Stimulated activated CD8-positive, alpha-beta memory T cell treated with anti-CD3 and anti-CD28 coated beads, Interleukin-15, amount 100 ng/mL, for 1 hour (primary cell): ENCODE measurements around the gene TNFRSF11A.

Experiments
- DNase-seq: peaks from one replicate; pipeline ENCODE4 v3.0.0-alpha.2; 2020; ENCODE audit warnings: low read depth

The TNFRSF11A gene

DNA sequence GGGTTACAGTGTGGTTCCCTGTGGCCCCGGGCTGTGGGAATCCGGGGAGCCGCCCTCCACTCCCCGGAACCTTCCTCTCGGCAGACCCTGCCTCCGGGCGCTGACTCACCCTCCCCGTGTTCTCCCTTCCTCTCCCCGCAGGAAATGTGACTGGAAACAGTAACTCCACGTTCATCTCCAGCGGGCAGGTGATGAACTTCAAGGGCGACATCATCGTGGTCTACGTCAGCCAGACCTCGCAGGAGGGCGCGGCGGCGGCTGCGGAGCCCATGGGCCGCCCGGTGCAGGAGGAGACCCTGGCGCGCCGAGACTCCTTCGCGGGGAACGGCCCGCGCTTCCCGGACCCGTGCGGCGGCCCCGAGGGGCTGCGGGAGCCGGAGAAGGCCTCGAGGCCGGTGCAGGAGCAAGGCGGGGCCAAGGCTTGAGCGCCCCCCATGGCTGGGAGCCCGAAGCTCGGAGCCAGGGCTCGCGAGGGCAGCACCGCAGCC lies 59.5 kb downstream of the TNFRSF11A start:
- no peak for DNase-seq

DNA sequence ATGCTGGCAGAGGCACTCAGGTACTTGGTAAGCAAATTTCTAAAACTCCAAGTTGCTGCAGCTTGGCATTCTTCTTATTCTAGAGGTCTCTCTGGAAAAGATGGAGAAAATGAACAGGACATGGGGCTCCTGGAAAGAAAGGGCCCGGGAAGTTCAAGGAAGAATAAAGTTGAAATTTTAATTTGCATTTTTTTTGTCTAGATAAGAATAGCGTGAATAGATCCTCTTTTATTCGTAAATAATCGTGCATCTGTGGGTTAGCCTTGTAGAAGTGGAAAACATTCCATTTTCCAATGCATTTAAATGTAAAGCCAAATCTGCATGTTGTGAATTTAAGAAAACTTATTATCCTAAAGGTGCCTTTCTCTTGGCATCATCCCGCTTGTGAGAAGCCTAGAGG lies 61.0 kb downstream of the TNFRSF11A start:
- DNase-seq = no peak

DNA sequence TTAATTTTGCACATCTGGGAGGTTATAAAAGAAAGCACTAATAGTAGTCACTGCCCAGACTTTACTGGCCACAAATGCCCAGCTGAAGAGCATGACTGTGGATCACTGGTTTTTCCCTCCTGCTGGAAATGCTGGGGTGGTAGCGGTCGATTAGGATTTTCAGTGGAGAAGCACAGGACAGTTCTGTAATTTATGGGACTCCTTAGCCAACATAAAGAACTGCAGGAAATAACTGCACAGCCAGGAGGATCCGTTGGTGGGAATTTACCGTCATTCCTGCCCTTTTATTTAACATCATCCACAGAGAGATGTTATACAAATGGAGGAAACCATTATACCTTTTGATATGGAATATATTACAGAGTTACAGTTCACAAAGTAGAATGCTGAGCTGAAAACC lies 61.5 kb downstream of the TNFRSF11A start:
- DNase-seq = no peak

DNA sequence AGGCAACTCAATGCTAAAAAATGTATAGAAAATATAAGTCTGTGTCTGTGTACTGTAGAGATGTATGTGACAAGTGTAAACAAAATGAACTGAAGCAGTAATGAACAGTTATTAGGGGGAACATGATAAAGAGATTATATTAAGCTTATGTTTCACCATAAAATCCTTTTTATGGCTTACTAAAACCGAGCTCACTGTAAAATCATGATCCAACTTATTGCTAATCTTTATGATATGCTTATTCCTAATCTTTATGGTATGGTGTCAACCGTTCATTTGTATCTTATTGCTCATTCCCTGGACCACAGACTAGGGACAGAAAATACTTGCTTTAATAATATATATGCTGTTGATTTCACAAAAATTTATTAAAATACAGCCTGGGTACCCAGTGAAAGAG lies 62.1 kb downstream of the TNFRSF11A start:
- no peak for DNase-seq

DNA sequence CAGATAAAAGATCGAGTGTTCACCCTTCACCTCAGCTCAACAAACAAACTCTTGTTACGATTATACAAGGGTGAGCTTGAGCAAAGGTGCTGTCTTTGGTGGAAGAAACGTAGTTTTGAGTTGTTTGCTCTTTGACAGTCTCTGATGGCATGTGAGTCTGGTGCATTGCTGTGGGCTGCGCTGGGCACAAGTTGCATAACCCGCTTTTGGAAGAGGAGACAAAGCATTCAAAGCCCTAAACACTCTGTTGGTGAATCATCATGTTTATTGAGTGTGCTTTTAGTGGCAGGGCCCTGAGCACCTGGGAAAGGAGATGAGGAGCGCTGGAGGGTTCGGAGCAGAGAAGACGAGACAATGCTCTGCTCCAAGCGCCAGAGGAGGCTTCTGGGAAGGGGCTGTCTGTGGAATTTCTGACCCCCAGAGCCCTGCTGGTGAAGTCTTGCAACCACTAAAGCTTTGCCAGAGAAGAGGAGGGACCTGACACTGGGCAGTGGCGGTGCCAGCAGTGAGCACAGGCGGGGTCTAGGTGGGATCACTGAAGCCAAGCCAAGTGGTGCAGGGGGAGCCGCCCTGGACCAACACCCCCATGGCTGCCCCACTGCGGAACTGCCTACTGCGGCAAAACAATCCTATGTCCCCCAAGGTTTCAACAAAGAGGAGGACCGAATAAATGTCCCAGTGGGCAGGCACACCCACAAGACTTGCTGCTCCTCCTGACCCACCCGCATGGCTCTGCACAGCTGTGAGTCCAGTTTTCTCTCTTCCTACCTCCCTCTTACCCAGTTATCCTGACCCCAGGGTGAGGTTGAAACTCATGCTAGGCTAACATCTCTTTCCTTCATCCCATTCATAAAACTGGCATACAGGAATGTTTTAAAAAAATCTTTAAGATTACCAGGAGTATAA lies 64.0 kb downstream of the TNFRSF11A start:
- DNase-seq = no peak

DNA sequence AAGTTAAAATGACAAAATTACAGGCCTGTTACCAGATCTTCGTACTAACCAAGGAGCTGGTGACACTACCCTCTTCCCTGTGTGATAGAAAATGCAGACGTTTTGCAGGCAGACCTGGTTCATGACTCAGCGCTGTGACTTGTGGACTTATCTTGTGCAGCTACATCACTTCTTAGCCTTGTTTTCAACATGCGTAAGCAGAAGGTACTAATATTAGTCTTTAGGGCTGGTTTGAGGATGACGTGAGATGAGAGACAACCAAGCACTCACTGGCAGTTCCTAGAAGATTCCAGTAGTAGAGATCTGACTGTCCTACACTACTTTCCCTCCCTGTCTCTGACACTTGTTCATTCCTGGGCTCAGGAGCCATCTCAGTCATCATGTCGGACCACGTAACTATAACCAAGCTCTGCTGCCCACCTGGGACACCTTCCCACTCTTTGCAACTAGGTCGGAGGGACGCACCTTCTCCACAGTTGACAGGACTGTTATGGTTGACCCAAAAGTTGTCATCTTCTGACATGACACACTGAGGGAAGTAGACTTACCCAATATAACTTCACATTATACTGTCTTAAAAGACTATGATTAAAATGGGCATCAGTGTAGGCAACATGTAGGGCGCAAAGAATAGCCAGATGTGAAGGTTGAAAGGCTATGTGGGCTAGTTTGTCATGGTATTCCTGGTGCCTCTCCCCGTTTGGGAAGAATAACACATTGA lies 64.8 kb downstream of the TNFRSF11A start:
- DNase-seq = no peak

DNA sequence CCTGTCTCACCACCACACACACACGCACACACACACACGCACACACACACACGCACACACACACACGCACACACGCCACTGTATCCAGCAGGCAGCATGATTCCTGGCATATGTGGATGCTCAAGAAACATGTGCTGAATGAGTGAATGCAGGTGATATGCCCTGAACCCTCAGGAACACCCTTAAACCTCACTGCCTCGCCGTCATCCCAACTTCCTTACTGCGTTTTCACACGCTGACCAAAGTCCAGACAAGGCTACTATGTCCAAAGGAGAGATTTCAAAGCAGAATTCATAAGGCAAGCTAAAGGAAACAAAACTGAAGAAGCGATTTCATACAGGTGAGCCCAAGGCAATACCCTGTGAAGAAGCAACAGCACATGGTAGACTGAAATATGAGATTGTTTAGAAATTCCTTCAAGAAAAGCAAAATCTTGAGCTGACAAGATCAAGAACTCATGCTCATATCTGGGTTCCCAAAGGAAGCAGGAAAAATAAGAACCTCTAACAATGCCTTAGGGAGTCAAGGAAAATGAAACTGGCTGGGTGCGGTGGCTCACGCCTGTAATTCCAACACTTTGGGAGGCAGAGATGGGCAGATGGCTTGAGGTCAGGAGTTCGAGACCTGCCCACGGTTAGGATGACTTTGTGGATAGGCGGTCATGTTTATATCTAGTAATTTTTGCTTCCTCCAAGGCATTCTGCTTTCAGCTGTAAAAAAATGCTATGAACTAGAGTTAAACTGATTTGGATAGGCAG lies 69.1 kb downstream of the TNFRSF11A start:
- no peak for DNase-seq

DNA sequence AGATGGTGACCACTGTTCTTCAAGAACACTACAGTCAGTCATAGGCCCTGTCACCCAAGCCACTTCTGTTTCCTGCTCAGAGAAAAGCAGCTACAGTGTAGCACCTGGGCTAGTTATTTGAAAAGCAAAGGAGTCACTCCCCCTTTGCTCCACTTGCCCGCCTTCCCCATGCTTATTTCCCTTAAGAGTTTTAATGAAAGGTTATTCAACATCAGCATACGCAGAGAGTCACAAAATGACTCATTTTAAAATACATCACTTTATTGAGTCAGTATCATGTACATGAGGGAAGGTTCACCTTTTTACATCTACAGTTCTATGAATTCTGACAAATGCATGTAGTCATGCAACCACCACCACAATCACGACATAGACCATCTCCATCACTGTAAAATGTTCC lies 71.3 kb downstream of the TNFRSF11A start:
- no peak for DNase-seq

DNA sequence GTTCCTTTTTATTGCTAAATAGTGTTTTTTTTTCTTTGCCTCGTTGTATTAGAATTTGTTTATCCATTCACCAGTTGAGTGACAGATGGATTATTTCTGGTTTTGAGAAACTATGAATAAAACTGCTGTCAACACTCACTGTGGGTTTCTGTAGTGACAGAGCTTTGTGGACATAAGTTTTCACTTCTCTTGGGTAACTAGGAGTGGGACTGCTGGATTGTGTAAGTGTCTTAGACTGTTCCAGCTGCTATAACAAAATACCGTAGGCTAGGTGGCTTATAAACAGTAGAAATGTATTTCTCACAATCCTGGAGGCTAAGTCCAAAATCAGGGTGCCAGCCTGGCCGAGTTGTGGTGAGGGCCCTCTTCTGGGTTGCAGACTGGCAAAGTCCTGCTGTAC lies 71.9 kb downstream of the TNFRSF11A start:
- no peak for DNase-seq

DNA sequence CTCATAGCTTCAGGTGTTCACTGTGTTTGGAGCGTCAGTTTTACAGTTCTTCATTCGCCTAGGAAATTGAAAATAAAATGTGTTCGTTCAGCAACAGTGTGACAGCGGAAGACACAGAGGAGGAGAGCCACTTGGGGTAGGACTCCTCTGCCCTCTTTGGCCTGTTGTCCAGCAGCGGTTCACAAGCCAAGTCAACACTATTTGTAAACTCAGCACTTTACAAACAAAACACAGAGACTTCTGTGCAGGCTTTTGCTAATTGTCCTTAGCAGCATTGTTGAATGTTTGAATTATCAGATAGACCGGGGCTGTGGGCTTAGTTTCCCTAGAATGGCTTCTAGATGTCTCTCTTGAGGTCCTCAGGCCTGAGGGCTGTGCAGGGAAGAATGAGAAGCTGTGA lies 73.2 kb downstream of the TNFRSF11A start:
- DNase-seq = no peak

DNA sequence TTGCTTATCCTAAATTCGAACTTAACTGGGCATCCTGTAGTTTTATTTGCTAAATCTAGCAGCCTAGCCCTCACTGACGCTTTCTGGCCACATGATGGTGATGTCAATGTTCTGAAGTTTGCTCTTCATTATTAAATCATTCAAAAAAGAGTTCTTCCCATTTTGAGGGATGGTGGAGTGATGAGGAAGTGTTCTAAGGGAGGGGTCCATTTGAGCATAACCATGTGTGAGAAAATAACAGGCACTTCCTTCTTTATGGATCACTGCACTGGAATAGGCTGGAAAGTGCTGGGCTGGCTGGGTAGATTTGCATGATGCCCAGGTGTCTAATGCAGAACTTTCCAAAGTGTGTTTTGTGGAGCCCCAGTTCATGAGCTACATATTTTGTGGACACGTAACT lies 74.2 kb downstream of the TNFRSF11A start:
- no peak for DNase-seq

DNA sequence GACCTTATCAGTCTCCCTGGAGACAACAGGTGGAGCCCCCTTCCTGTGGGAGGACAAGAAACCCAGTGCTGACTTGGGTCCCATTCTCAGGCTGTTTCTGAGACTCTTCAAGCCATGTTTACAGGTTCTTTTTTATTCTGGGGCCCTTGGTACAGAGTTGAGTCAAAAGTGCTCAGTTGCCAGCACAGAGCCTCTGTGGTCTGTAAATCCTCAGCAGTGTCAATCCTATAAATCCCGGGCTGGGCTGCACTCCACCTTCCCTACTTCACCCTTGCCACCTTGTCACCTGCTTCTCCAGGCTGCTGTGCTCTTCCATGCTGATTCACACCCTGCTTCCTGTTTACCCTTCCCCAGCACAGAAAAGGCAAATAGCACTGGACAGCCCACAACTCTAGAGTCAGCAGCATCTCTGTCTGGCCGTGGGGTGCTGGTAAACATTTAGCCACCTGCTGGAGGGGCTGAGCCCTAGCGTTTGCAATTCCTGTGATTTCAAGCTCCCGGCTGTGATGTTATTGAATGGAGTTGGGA lies 74.7 kb downstream of the TNFRSF11A start:
- no peak for DNase-seq

DNA sequence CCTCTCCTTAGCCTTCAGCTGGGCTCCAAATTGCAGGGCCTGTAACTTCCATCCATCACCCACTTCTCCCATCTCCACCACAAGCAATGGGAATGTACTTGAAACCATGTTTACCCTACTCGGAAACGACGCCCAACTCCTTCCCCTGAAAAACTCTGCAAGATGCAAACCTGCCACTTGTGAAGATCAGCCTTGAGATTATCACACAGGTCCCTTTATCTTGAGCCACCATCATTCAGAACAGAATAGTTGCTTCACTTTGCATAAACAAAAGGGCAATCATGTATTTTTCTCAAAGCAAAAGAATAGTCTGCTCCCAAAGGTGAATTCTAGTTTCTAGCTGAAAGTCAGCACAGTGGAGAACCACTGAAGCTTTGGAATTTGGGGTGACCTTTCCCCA lies 75.8 kb downstream of the TNFRSF11A start:
- DNase-seq = no peak

DNA sequence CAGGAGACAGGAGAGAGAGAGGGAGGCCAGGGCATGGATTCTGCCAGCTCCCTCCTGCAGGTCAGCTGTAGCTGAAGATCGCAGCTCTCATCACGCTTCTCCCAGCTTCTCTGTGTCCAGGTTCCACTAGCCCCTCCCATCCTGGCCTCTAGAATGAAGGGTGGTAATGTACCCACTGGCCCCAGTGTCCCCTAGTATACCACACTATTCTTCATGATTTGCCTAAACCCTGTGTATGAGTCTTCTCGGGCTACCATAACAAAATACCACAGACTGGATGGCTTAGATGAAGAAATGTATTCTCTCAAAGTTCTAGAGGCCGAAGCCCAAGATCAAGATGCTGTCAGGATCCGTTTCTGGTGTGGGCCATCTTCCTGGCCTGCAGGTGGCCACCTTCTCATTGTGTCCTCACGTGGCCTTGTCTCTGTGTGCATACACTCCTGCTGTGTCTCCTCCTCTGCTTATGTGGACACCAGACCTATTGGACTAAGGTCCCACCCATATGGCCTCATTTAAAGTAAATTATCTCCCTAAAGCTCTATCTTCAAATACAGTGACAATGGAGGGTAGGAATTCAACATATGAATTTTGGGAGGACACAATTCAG lies 77.3 kb downstream of the TNFRSF11A start:
- DNase-seq = no peak

DNA sequence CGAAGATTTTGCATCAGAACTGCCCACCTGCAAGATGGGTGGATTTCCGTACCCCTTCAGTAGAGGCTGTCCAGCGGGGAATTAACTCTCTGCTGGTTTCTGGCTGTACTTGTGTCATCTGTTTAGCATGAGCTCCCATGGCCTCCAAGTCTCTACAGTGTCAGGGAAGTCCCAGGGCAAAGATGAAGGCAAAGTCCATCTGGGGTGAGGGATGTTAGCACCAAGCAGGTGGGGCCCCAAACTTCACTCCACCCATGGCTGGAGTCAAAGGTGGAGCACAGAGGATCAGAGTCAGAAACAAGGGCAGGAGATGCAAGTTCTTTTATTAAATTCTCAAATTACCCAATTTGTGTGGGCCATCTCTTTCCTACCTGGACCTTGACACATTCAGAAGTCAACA lies 78.0 kb downstream of the TNFRSF11A start:
- DNase-seq = no peak

DNA sequence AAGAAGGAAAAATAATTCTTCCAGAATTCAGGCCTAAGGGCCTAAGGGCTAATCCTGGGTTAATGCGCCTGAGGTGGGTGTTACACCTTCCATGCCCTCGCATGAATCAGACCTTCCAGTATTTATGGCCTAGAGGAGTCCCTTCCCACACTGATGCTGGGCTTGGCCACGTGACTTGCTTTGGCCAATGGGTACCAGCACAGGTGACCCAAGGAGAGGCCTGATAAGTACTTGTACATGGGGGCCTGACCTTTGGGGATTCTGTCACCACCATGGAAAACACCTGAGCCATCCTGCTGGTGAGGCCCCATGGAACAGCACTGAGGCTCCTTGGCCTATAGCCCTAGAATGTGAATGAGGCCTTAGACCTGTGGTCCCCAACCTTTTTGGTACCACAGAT lies 79.8 kb downstream of the TNFRSF11A start:
- no peak for DNase-seq

DNA sequence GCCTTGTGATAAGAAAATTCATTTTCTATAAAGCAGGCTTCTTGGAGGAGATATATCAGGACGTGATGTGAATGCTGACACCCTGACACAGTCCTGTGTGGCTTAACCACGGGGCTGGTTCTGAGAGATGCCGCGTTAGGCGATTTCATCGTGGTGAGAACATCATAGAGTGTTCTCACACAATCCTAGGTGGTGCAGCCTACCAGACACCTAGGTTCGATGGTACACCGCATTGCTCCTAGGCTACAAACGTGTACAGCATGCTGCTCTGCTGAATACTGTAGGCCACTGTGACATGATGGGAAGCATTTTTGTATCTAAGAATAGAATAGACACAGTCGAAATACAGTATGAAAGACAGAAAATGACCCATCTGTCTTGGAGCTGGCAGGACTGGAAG lies 82.5 kb downstream of the TNFRSF11A start:
- no peak for DNase-seq

DNA sequence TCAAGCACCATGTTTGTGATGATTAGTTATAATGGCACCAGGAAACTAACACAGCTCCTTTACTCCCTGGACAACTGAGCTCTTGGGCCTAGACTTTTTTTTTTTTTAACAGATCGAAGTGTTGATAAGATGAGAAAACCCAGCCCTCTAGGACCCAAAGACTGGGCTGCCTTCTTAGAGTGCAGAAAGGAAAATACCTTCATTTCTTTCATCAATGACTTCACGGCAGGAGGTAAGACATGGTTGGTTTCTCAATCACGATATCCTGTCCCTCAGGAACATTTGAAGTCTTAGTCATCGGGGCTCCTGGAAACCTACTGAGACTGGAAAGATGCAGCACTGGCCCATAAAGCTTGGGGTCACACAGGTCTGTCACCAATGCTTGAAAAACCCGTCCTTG lies 84.7 kb downstream of the TNFRSF11A start:
- no peak for DNase-seq

DNA sequence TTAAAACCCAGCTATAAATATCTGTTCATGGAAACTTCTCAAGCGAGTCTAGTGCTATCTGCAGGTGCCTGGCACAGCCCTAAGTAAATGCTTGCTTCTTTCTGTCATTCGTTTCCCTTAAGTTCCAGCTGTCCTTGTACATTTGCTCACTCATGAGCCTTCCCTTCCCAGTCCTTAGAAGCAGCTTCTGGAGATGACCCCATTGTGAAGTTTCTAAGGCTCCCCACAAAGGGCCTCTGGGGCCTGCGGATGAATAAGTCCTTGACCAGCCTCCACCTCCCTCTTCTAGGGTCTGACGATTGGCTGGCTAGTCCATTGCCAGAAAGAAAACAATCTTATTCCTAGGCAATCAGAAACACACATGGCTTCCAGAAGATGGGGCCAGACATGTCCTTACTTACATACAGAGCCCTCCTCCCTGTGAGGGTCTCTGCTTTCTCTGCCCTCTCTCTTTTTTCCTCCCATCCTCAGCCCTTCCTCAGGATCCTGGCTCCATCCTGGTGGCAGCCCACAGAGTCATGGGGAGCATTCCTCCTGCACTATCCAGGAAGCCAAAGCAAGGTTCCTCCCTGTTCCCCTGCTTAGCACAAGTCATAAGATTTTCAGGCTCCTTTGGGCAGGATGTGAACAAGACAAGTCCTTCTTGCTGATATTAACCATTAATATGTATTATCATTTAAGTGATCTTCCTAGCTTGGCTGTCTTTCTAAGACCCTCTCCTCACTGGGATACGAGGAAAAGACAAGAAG lies 87.3 kb downstream of the TNFRSF11A start:
- DNase-seq = no peak

DNA sequence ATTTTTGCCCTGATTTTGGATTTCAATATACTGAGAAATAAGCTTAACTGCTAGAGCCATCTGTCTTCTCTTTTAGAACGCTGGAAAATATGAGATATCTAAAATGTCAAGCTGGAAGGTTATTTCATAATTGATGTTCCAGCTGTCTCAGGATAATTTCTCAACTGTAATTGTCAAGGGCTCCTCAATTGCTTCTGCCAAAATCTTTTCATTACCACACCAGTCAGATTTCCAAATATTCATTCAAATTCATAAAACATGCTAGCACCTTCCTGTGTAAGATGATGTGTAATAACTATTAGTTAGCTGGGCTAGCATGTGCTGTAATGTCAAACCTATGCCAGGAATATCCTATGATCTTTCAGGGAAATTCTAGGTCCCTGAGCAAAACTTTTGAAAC lies 88.1 kb downstream of the TNFRSF11A start:
- no peak for DNase-seq

DNA sequence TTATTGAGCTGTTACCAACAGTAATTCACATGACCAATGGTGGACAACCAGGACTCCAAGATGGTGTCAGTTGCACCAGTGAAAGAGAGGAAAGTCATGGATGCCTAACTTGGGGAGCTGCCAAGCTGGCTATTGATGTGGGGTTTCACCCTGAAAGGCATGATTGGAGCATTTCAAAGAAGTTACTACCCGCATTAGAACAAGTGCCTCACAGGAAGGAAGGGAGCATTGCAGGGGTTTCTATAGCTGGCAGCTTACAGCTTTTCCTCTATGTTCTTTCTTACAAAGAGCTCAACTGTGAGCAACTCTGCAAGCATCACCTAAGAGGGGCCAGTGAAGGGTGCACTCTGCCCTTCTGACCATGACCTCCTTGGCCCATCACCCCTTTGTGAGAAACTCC lies 93.1 kb downstream of the TNFRSF11A start:
- DNase-seq = no peak
